ENCODE data around the gene TTC1. TPM values are rescaled to one million over a fixed set of nuclear protein-coding genes. Genes with fewer than 3 reads are reported as not detected.

TTC1 gene
- polyA plus RNA-seq, 1 of the 3 experiments (the other 2 are of a cell fraction) = 37.0 TPM

- Histone ChIP-seq H3K4me1 (ENCODE audit: control insufficient read depth in 1 of 2, insufficient read depth in 2 of 2, low read depth in 1 of 2, low read length in 1 of 2) (peaks cover 0 to 10% of the 10 kb centered on the region in 2 experiments; a peak in 1 of 4 replicates), H3K9me2 (no peaks in the 10 kb centered on the region), H3K9me3 (no peaks in the 10 kb centered on the region), H3K4me2 (no peak overlapping the region), H3K27ac (ENCODE audit: low read depth in 2 of 2, low read length in 1 of 2) (no peak overlapping the region), H3K36me3 (replicated peaks in 1 of 2; ENCODE audit: control insufficient read depth in 1 of 2, insufficient read depth in 2 of 2, low read length in 1 of 2) (peaks cover 41 to 43% of the 10 kb centered on the region in 2 experiments), H3K79me2 (ENCODE audit: insufficient read depth) (no peaks in the 10 kb centered on the region), H3K9ac (no peak overlapping the region), H3K4me3 (ENCODE audit: low read depth in 2 of 2, low read length in 1 of 2) (no peak overlapping the region), H4K20me1 (ENCODE audit: insufficient read depth) (no peaks in the 10 kb centered on the region), H2AFZ (ENCODE audit: low read depth) (no peak overlapping the region), H3K27me3 (ENCODE audit: insufficient read depth) (no peaks in the 10 kb centered on the region), H3F3A (replicated peaks; ENCODE audit: insufficient read depth) (no peaks in the 10 kb centered on the region)
- DNase-seq = no peak
- TF ChIP-seq ELF1 (IDR thresholded peaks at IDR 0.05) = no peak
- TF ChIP-seq TCF12 (IDR thresholded peaks at IDR 0.05) = no peak
- no peak for TF ChIP-seq RCOR1 (IDR thresholded peaks at IDR 0.05; ENCODE audit: low read length)
- no peak for TF ChIP-seq FOXJ3 (CRISPR knock-in tag; IDR thresholded peaks at IDR 0.05)
- TF ChIP-seq TAF1 (IDR thresholded peaks at IDR 0.05; ENCODE audit: borderline replicate concordance, low read depth, low read length) = no peak
- TF ChIP-seq JUND (IDR thresholded peaks at IDR 0.05) = no peak
- no peak for TF ChIP-seq RFX5 (IDR thresholded peaks at IDR 0.05; ENCODE audit: low read length)
- no peak for TF ChIP-seq NFIC (IDR thresholded peaks at IDR 0.05; ENCODE audit: borderline replicate concordance)
- TF ChIP-seq YY1 (IDR thresholded peaks at IDR 0.05; ENCODE audit: low read depth) = no peak
- no peak for TF ChIP-seq MAX (IDR thresholded peaks at IDR 0.05; ENCODE audit: low read depth)
- no peak for TF ChIP-seq SMC3 (IDR thresholded peaks at IDR 0.05; ENCODE audit: low read depth, low read length)
- no peak for TF ChIP-seq MEF2A (IDR thresholded peaks at IDR 0.05; ENCODE audit: borderline replicate concordance, low read depth)
- no peak for TF ChIP-seq REST (IDR thresholded peaks at IDR 0.05; ENCODE audit: low read depth, low read length)
- TF ChIP-seq EZH2phosphoT487 (IDR thresholded peaks at IDR 0.05; ENCODE audit: borderline replicate concordance, low read depth) = no peak
- TF ChIP-seq, protein P1, sequence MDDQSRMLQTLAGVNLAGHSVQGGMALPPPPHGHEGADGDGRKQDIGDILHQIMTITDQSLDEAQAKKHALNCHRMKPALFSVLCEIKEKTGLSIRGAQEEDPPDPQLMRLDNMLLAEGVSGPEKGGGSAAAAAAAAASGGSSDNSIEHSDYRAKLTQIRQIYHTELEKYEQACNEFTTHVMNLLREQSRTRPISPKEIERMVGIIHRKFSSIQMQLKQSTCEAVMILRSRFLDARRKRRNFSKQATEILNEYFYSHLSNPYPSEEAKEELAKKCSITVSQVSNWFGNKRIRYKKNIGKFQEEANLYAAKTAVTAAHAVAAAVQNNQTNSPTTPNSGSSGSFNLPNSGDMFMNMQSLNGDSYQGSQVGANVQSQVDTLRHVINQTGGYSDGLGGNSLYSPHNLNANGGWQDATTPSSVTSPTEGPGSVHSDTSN (IDR thresholded peaks at IDR 0.05) = no peak
- TF ChIP-seq NRF1 (IDR thresholded peaks at IDR 0.05; ENCODE audit: low read depth, low read length) = no peak
- TF ChIP-seq IRF3 (IDR thresholded peaks at IDR 0.05; ENCODE audit: low read depth, low read length) = no peak
- TF ChIP-seq USF2 (IDR thresholded peaks at IDR 0.05; ENCODE audit: borderline replicate concordance, low read depth, low read length) = no peak
- TF ChIP-seq FOSL2 (IDR thresholded peaks at IDR 0.05; ENCODE audit: borderline replicate concordance, low read depth) = no peak
- CTCF ChIA-PET = interaction anchor here (2.1 kb wide), 1 partner anchor 23 kb away, joined by 6 read pairs; no protein-coding TSS in a partner anchor
- WGBS (ENCODE audit: low lambda C conversion rate) = 100% methylated on average over 1 of the region's 1 CpG
- POLR2A ChIA-PET = no interaction called here
These were observed 35.5 kb downstream of the TTC1 start for GRCh38 chr5:160044391-160044804.

All from SK-N-SH (cell line).